ENCODE results near the gene FXN.
"Not testable (repeated sequence)": the region's sequence is repeated elsewhere in the genome, so short reads cannot be mapped to it uniquely, and the experiment has no call there.

FXN gene

GRCh38 chr9:69035438-69036308 is at the start of gene FXN:
FXN (plus strand) TSS chr9:69035752; CDS start chr9:69035783, 31 bp downstream.
- peak; percentile 98 for TF ChIP-seq CTCF (IDR thresholded peaks at IDR 0.05; ENCODE audit: low read depth, low read length)
- in situ Hi-C loops (cut with HindIII; ENCODE audit: low sequenced_read_pairs) = no loop called here
- DNase-seq (ENCODE audit: low read depth, low spot score) = peak; percentile 81
- peak within 1 kb of the TSS; percentile 84 for H3K4me3 ChIP-seq (ENCODE audit: low read depth, low read length)

DNA sequence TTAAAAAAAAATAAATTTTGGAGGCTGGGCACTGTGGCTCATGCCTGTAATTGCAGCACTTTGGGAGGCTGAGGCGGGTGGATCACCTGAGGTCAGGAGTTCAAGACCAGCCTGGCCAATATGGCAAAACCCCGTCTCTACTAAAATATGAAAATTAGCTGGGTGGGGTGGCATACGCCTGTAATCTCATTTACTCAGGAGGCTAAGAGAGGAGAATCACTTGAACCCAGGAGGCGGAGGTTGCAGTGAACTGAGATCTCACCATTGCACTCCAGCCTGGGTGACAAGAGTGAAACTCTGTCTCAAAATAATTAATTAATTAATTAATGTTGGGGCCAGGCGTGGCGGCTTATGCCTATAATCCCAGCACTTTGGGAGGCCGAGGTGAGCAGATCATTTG is 48.6 kb upstream of the FXN start:
- DNase-seq (ENCODE audit: low read depth, low spot score); in situ Hi-C loops (cut with HindIII; ENCODE audit: low sequenced_read_pairs); H3K4me3 ChIP-seq (ENCODE audit: low read depth, low read length): not testable (repeated sequence)

GRCh38 chr9:68991457-68991856 is 44.1 kb upstream of the FXN start:
- in situ Hi-C loops (cut with HindIII; ENCODE audit: low sequenced_read_pairs) = no loop called here
- DNase-seq (ENCODE audit: low read depth, low spot score) = no peak
- H3K4me3 ChIP-seq (ENCODE audit: low read depth, low read length) = no peak overlapping the region
- no peak for TF ChIP-seq CTCF (IDR thresholded peaks at IDR 0.05; ENCODE audit: low read depth, low read length)

GRCh38 chr9:68995776-68996175 is 39.8 kb upstream of the FXN start:
- in situ Hi-C loops (cut with HindIII; ENCODE audit: low sequenced_read_pairs) = no loop called here

GRCh38 chr9:68996462-68996861 is 39.1 kb upstream of the FXN start:
- no peak overlapping the region for H3K4me3 ChIP-seq (ENCODE audit: low read depth, low read length)
- no peak for TF ChIP-seq CTCF (IDR thresholded peaks at IDR 0.05; ENCODE audit: low read depth, low read length)
- in situ Hi-C loops (cut with HindIII; ENCODE audit: low sequenced_read_pairs) = no loop called here
- DNase-seq (ENCODE audit: low read depth, low spot score) = no peak

More at GRCh38 chr9:68995776-68996175, 39.8 kb upstream of the FXN start:
- DNase-seq (ENCODE audit: low read depth, low spot score) = no peak
- no peak for TF ChIP-seq CTCF (IDR thresholded peaks at IDR 0.05; ENCODE audit: low read depth, low read length)
- no peak overlapping the region for H3K4me3 ChIP-seq (ENCODE audit: low read depth, low read length)

- no peak for TF ChIP-seq CTCF (IDR thresholded peaks at IDR 0.05; ENCODE audit: low read depth, low read length)
- DNase-seq (ENCODE audit: low read depth, low spot score) = no peak
- H3K4me3 ChIP-seq (ENCODE audit: low read depth, low read length) = no peak overlapping the region
- in situ Hi-C loops (cut with HindIII; ENCODE audit: low sequenced_read_pairs) = no loop called here
Observed at GRCh38 chr9:68997666-68998065, 37.9 kb upstream of the FXN start.

DNA sequence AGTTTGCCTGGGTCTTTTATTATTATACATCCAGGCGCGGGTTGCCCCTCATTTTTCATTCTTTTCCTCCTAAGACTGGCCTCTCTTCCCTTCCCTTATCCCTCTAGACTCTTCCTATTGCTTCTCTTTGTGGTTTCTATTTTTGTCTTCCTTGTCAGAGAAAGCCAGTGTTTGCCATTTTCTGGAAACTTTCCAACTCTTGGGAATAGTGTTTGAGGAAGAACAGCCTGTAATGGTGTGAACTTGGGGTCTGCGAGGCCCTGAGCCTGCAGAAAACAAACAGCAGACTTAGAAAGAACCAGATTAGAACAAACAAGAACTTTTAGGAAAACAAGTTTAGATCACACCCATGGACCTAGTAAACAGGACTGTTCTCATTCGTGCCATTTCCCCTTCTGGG is 37.2 kb upstream of the FXN start:
- no peak for DNase-seq (ENCODE audit: low read depth, low spot score)
- TF ChIP-seq CTCF (IDR thresholded peaks at IDR 0.05; ENCODE audit: low read depth, low read length) = no peak
- H3K4me3 ChIP-seq (ENCODE audit: low read depth, low read length) = no peak overlapping the region
- in situ Hi-C loops (cut with HindIII; ENCODE audit: low sequenced_read_pairs) = no loop called here
